SK-N-SH treated with all-trans-retinoic acid at 6 μM for 48 hours (cell line): Measurements from ENCODE around the gene DHX38.

ENCODE experiments used
- CSDC2 ChIP-seq: fragments of 250-450 bp; sonication (Bioruptor Pico); IDR thresholded peaks from 2 replicates; pipeline ENCODE4 v1.5.0; 2020; ENCODE audit warnings: mild to moderate bottlenecking, moderate library complexity
- ESRRG ChIP-seq: fragments of 250-450 bp; sonication (Bioruptor Pico); IDR thresholded peaks from 2 replicates; pipeline ENCODE4 v1.6.1; 2021; ENCODE audit warnings: mild to moderate bottlenecking
- PATZ1 ChIP-seq: fragments of 250-450 bp; sonication (Bioruptor Pico); IDR thresholded peaks from 2 replicates; pipeline ENCODE4 v1.8.0; 2020; ENCODE audit warnings: mild to moderate bottlenecking, moderate library complexity, borderline replicate concordance
- RARB ChIP-seq: fragments of 250-450 bp; sonication (Bioruptor Pico); IDR thresholded peaks from 2 replicates; pipeline ENCODE4 v1.8.0; 2021; ENCODE audit warnings: mild to moderate bottlenecking, moderate library complexity
- SNAI2 ChIP-seq: fragments of 250-450 bp; sonication (Bioruptor Pico); IDR thresholded peaks from 2 replicates; pipeline ENCODE4 v1.5.0; 2020; ENCODE audit warnings: mild to moderate bottlenecking, moderate library complexity
- TSHZ2 ChIP-seq: fragments of 250-450 bp; sonication (Bioruptor Pico); IDR thresholded peaks from 2 replicates; pipeline ENCODE4 v1.5.0; 2020; ENCODE audit warnings: mild to moderate bottlenecking, moderate library complexity
- ZFP3 ChIP-seq: fragments of 250-450 bp; sonication (Bioruptor Pico); IDR thresholded peaks from 2 replicates; pipeline ENCODE4 v1.5.0; 2020; ENCODE audit warnings: mild to moderate bottlenecking, moderate library complexity
- ZNF8 ChIP-seq: fragments of 450-650 bp; formaldehyde crosslinking; IDR thresholded peaks from 2 replicates; pipeline ENCODE4 v1.5.0; 2020; ENCODE audit warnings: mild to moderate bottlenecking, moderate library complexity

GRCh38 chr16:72126429-72126765 lies 32.8 kb downstream of the DHX38 start:
- TF ChIP-seq PATZ1 (CRISPR knock-in tag) (no peak), SNAI2 (CRISPR knock-in tag) (no peak), CSDC2 (CRISPR knock-in tag) (no peak), TSHZ2 (CRISPR knock-in tag) (no peak), ZFP3 (CRISPR knock-in tag) (no peak), RARB (CRISPR knock-in tag) (no peak), ZNF8 (CRISPR knock-in tag) (no peak), ESRRG (CRISPR knock-in tag) (no peak)
